ENCODE data around the gene PDIA5.

DNA sequence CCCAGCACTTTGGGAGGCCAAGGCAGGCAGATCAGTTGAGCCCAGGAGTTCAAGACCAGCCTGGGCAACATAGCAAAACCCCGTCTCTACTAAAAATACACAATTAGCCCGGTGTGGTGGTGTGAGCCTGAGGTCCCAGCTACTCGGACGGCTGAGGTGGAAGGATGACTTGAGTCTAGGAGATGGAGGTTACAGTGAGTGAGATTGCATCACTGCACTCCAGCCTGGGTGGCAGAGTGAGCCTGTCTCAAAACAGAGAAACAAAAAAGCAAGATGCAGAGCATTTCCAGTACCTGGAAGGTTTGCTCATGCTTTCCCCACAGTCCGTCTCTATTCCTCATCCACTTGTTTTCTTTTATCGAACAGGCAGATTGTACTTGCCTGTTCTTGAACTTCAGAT is 3.8 kb upstream of the PDIA5 start:
- no peak for TF ChIP-seq REST (IDR thresholded peaks at IDR 0.05; ENCODE audit: insufficient replicate concordance, low read depth)
- TF ChIP-seq POLR2AphosphoS5 (IDR thresholded peaks at IDR 0.05; ENCODE audit: low read depth): no peak
- TF ChIP-seq, protein P1, sequence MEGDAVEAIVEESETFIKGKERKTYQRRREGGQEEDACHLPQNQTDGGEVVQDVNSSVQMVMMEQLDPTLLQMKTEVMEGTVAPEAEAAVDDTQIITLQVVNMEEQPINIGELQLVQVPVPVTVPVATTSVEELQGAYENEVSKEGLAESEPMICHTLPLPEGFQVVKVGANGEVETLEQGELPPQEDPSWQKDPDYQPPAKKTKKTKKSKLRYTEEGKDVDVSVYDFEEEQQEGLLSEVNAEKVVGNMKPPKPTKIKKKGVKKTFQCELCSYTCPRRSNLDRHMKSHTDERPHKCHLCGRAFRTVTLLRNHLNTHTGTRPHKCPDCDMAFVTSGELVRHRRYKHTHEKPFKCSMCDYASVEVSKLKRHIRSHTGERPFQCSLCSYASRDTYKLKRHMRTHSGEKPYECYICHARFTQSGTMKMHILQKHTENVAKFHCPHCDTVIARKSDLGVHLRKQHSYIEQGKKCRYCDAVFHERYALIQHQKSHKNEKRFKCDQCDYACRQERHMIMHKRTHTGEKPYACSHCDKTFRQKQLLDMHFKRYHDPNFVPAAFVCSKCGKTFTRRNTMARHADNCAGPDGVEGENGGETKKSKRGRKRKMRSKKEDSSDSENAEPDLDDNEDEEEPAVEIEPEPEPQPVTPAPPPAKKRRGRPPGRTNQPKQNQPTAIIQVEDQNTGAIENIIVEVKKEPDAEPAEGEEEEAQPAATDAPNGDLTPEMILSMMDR (IDR thresholded peaks at IDR 0.05; ENCODE audit: insufficient read depth, low read length): no peak
